Kidney epithelial cell (primary cell): ENCODE measurements around the gene PPP1R27. TPM values are rescaled to one million over a fixed set of nuclear protein-coding genes. Genes with fewer than 3 reads are reported as not detected.

Experiments used
- DNase-seq: peaks from one replicate; pipeline ENCODE4 v3.0.0-alpha.2; 2010; ENCODE audit warnings: low read depth
- H3K27me3 ChIP-seq: 2 replicates; pipeline ENCODE4 v1.6.0; 2011; ENCODE audit warnings: low read length; ENCODE audit not compliant: control insufficient read depth, insufficient read depth
- H3K36me3 ChIP-seq: 2 replicates; pipeline ENCODE4 v1.5.1; 2011; ENCODE audit warnings: low read length; ENCODE audit not compliant: control insufficient read depth, insufficient read depth
- H3K4me3 ChIP-seq: 2 replicates; pipeline ENCODE4 v1.5.1; 2011; ENCODE audit warnings: low read depth, mild to moderate bottlenecking, control low read depth, low read length
- total RNA-seq: library from RNA; depleted of rRNA; stranded (reverse); fragments of >200 nt; gene quantifications from 2 replicates; pipeline ENCODE4 v1.2.3, GENCODE V29; 2015
- TF ChIP-seq, protein P1 (sequence below): IDR thresholded peaks from 2 replicates; pipeline ENCODE4 v1.5.1; 2011; ENCODE audit warnings: mild to moderate bottlenecking, moderate library complexity, low read length, control low read depth, inconsistent platforms; ENCODE audit not compliant: insufficient read depth, poor library complexity, severe bottlenecking

PPP1R27 gene
- total RNA-seq, 1 donor from 2014 or later = 0.38 TPM

DNA sequence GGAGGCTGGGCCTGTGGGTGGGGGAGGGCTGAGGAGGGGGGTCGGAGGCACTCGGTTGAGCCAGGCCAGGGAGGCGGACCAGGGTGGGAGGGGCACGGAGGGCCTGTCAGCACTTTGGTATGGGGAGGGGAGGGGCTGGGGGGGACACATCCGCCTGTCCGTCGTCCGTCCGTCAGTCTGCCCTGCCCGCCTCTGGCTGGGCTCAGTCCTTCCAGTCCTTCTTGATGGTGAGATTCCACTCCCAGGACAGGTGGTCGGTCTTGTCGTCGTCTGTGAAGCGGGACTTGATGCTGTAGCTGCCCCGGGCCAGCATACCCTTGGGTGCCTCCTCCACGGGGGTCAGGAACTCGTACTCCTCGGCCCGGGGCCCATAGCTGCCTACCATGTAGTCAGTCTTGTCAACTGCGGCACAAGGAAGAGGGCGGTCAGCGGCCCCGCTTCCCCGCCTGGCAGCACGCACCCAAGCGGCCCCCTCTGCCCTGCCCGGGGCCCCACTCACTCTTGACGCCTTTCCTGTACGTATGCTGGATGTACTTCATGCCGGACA, 33.9 kb upstream of the PPP1R27 start:
- TF ChIP-seq, protein P1, sequence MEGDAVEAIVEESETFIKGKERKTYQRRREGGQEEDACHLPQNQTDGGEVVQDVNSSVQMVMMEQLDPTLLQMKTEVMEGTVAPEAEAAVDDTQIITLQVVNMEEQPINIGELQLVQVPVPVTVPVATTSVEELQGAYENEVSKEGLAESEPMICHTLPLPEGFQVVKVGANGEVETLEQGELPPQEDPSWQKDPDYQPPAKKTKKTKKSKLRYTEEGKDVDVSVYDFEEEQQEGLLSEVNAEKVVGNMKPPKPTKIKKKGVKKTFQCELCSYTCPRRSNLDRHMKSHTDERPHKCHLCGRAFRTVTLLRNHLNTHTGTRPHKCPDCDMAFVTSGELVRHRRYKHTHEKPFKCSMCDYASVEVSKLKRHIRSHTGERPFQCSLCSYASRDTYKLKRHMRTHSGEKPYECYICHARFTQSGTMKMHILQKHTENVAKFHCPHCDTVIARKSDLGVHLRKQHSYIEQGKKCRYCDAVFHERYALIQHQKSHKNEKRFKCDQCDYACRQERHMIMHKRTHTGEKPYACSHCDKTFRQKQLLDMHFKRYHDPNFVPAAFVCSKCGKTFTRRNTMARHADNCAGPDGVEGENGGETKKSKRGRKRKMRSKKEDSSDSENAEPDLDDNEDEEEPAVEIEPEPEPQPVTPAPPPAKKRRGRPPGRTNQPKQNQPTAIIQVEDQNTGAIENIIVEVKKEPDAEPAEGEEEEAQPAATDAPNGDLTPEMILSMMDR = no peak
- DNase-seq = peak; percentile 39
- peaks cover 3% of the 10 kb centered on the region for H3K36me3 ChIP-seq
- no peak overlapping the region for H3K4me3 ChIP-seq
- no peaks in the 10 kb centered on the region for H3K27me3 ChIP-seq

DNA sequence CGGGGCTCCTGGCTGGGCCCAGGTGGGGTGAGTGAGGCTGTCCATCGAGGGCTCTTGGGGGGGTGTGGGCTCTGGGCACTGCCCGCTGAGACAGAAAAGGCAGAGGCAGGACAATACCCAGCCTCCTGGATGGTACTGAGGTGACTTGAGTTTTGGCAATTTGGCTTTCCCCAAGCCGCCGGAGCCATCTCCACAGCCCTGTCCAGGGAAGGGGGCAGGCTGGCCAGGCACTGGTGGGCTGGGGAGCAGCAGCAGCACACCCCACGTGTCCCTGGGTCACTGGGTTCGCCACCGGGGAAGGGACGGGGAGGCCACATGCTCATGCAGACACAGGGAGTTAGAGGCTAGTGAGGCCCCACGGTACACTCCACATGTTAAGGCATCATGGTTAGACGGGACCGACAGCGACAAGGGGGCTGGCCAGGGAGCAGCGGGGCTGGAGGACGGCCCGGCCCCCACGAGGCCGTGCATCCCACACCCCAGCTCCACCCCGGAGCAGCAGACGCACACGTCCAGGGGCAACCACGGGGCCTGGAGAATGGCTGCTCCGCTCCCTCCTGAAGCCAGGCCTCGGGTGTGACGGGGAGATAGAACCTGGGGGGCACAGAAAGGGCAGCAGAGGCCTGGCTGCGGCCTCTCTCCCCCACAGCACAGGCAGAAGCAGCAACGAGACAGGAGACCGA, 33.3 kb upstream of the PPP1R27 start:
- Histone ChIP-seq H3K36me3 (peaks cover 3% of the 10 kb centered on the region), H3K4me3 (no peak overlapping the region), H3K27me3 (no peaks in the 10 kb centered on the region)
- TF ChIP-seq, protein P1 = no peak
- no peak for DNase-seq

DNA sequence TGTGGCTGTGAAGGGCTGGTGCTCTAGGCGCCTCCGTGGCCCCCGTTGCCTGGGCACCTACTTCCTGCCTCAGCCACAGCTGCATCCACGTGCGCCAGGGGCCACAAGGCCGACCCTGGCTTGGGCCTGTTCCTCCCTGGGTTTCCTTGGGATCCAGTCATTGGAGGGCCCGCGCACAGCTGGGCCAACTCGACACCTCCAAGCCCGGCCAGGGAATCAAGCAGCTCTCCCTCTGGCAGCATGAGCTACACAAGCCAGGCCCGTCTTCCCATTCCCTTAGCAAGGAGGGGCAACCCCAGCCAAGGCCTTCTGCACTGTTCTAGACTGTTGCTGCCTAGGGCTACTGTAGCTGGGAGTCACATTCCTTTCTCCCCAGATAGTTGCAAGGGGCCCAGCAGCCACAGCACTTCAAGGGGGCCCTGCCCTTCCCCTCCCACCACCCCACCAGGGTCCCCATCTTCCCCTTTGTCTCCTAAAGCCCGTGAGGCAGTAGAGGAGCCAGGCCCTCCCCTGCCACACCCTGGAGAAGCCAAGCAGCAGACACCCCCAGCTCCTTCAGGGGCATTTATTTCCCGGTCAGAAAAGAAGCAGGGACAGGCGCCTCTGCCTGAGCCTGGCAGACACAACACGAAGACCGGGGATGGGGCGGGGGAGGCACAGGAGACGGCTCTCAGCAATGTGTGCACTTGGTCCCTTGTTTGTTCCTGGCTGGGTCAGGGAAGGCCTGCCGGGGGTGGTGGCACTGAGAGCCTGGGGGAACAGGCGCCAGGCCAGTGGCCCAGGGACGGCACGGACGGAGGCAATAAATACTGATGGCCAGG, 32.5 kb upstream of the PPP1R27 start:
- peaks cover 3% of the 10 kb centered on the region for H3K36me3 ChIP-seq
- TF ChIP-seq, protein P1 = no peak
- H3K4me3 ChIP-seq = no peak overlapping the region
- DNase-seq = no peak
- H3K27me3 ChIP-seq = no peaks in the 10 kb centered on the region

DNA sequence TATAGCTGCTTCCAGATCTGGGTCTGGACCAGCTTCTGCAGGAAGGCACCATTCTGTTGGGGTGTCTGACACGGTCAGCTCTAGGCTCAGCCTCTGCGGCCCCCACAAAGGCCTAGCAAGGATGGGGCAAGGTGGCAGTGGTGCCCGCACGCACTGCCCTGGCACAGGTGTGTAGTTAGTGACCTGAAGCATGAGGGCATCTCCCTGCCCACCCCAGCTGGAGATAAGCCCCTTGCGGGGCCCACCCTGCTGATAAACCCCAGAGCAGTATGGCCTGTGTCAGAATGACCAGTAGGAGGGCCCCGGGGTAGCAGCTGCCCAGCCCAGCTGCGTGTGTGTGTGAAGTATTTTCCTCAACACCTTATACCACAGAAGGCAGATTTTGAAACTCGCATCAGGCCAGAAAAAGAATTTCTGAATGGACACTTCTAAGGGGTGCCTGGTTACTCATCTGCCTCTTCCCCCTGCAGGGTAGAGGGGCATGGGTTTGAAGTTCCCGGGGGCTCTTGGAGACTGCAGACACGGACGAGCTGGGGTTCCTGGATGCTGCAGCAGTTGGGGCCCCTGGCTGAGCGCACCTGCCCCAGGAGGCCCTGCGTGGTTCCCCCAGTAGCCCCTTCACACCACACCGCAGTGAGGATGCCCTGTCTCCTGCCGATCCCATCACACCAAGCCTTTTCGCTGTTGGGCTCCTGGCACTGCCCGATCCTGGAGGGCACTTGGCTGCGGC, 31.8 kb upstream of the PPP1R27 start:
- H3K36me3 ChIP-seq = peaks cover 3% of the 10 kb centered on the region
- TF ChIP-seq, protein P1 = no peak
- H3K4me3 ChIP-seq = no peak overlapping the region
- DNase-seq = no peak
- no peaks in the 10 kb centered on the region for H3K27me3 ChIP-seq

DNA sequence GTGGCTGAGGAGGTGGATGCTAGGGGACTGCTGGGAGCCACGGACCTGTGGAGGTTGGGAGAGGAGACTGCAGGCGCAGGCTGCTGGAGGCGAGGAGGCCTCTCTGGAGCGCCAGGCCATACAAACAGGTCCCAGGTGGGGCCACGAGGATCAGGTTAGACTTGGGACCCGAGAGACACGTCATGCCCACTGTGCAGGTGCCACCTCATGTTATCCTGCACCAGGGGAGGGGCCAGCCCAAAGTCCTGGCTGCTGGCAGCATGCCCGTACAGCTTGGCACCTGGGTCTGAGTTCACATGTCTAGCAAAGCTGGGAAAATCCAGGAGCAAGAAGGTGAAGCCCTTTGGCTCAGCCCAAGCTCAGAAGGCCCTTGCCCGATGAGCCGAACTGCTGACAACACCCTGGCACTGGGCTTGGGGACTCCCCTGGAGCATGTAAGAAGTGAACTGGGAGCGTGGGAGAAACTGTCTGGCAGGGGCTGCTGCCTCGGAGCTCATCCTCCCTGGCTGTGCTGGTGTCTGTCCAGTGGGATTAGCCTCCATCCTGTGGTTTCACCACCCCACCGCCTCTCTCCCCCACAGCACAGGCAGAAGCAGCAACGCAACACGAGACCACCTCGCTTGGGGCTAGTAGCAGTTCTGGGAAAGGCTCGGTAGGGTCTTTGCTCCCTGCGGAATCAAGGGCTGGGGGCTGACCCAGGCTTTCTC, 31.0 kb upstream of the PPP1R27 start:
- TF ChIP-seq, protein P1 = no peak
- no peak overlapping the region for H3K4me3 ChIP-seq
- peaks cover 3% of the 10 kb centered on the region for H3K36me3 ChIP-seq
- no peak for DNase-seq
- H3K27me3 ChIP-seq = no peaks in the 10 kb centered on the region
